GM19467 (cell line): ENCODE measurements around the gene MED13.

ENCODE experiments used
- ATAC-seq: cut with Tn5 transposase; IDR thresholded peaks from one replicate; pipeline ENCODE4 v1.9.1; 2021; ENCODE audit warnings: mild to moderate bottlenecking, moderate library complexity; ENCODE audit not compliant: unreplicated experiment

Gene MED13

GRCh38 chr17:62062302-62062701 is 2.8 kb downstream of the MED13 start:
- ATAC-seq = no peak

GRCh38 chr17:62059414-62059813 is 5.7 kb downstream of the MED13 start:
- ATAC-seq = no peak

GRCh38 chr17:62058611-62059010 is 6.5 kb downstream of the MED13 start:
- ATAC-seq = no peak

GRCh38 chr17:62057696-62058095 is 7.4 kb downstream of the MED13 start:
- ATAC-seq = no peak

- no peak for ATAC-seq
Measured at GRCh38 chr17:62052765-62053338, 12.2 kb downstream of the MED13 start.

GRCh38 chr17:62051053-62051452 is 14.0 kb downstream of the MED13 start:
- no peak for ATAC-seq

- no peak for ATAC-seq
Measured at GRCh38 chr17:62049299-62049698, 15.8 kb downstream of the MED13 start.

- no peak for ATAC-seq
Measured at GRCh38 chr17:62048262-62048661, 16.8 kb downstream of the MED13 start.

GRCh38 chr17:62045517-62045916 is 19.6 kb downstream of the MED13 start:
- ATAC-seq = no peak

- ATAC-seq = no peak
Measured at GRCh38 chr17:62045109-62045508, 20.0 kb downstream of the MED13 start.

GRCh38 chr17:62043602-62044001 is 21.5 kb downstream of the MED13 start:
- no peak for ATAC-seq

- ATAC-seq = no peak
Measured at GRCh38 chr17:62043140-62043539, 21.9 kb downstream of the MED13 start.

GRCh38 chr17:62038248-62038647 is 26.8 kb downstream of the MED13 start:
- no peak for ATAC-seq

GRCh38 chr17:62033317-62033716 is 31.8 kb downstream of the MED13 start:
- ATAC-seq = no peak

- no peak for ATAC-seq
Measured at GRCh38 chr17:62032480-62032879, 32.6 kb downstream of the MED13 start.

GRCh38 chr17:62030264-62030663 is 34.8 kb downstream of the MED13 start:
- ATAC-seq = no peak

- ATAC-seq = no peak
Measured at GRCh38 chr17:62024866-62025265, 40.2 kb downstream of the MED13 start.

- no peak for ATAC-seq
Measured at GRCh38 chr17:62017912-62018311, 47.2 kb downstream of the MED13 start.

- ATAC-seq = no peak
Measured at GRCh38 chr17:62017496-62017895, 47.6 kb downstream of the MED13 start.

GRCh38 chr17:62014526-62014925 is 50.6 kb downstream of the MED13 start:
- ATAC-seq = no peak

- ATAC-seq = no peak
Measured at GRCh38 chr17:62009220-62009619, 55.9 kb downstream of the MED13 start.

GRCh38 chr17:62008294-62008693 is 56.8 kb downstream of the MED13 start:
- ATAC-seq = no peak

- no peak for ATAC-seq
Measured at GRCh38 chr17:62004388-62004787, 60.7 kb downstream of the MED13 start.
